Limb (tissue), 2 donors: ENCODE data around the gene SND1.
"Not testable (repeated sequence)": the region's sequence is repeated elsewhere in the genome, so short reads cannot be mapped to it uniquely, and the experiment has no call there.

Source experiments
- DNase-seq, 2 donors: peaks; one replicate each; pipeline ENCODE4 v3.0.0-alpha.2; 2016; ENCODE audit errors: extremely low spot score in 2 of 2

SND1 gene

DNA sequence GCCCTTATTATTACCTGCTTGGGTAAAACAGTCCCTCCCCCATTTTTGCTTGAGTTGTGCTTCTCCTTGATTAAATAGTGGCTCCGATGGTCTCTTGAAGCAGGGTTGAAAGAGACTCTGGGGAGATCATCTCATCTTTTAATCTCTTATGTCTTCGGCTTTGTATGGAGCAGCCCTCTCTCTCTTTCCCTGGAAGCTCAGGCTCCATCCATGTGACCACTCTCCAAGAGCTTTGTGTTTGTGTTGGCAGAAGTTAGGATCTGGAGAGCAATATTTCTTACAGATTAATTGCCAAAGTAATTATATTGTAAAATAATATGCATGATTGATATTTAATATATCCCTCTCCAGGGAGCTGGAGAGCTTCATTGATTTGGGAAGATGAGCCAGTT lies 302.4 kb downstream of the SND1 start:
- DNase-seq, result no peak

DNA sequence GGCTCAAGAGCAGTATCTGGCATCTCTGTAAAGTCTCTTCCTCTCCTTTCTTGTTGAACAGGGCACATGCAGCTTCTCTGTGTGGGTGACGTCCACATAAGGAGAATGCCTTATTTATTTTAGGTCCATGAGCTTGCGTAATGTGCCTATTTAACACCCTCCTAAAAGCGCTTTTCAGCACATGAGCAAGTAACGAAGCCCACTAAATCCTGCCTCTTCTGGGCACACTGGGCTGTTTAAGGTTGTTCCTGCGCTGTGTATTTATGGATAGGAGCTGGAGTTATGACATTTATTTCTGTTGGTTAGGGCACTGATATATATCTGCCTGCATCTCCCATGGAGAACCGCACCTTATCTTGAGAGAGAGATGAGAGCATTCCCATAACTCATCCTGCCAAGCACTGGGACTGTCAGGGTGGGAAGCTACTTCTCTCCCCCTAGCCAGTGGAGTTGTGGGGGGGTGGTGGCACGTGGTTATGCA lies 303.1 kb downstream of the SND1 start:
- no peak for DNase-seq

DNA sequence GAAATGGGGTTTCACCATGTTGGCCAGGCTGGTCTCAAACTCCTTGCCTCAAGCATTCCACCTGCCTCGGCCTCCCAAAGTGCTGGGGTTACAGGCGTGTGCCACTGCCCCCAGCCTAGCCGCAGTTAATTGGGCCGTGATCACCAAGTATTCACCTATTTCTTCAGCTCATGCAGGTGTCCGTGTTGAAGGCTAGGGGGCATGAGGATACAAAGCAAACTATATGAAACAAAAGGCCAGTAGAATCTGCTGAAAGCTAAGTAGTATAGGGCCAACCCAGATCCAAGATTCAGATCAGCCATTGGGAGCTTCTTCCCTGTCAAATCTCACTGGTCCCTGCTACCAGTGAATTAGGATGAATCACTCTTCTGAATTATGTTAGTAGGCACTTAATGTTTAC lies 305.9 kb downstream of the SND1 start:
- no peak for DNase-seq

- DNase-seq, result no peak
These were observed 307.8 kb downstream of the SND1 start for GRCh38 chr7:127959770-127960169.

- no peak for DNase-seq
These were observed 309.9 kb downstream of the SND1 start for GRCh38 chr7:127961786-127962453.

- no peak for DNase-seq
These were observed 310.8 kb downstream of the SND1 start for GRCh38 chr7:127962589-127963361.

- DNase-seq, result not testable (repeated sequence)
These were observed 311.9 kb downstream of the SND1 start for GRCh38 chr7:127963850-127964249.

- DNase-seq, result no peak
These were observed 315.3 kb downstream of the SND1 start for GRCh38 chr7:127967281-127967680.

- DNase-seq, result no peak
These were observed 316.6 kb downstream of the SND1 start for GRCh38 chr7:127968547-127968946.

DNA sequence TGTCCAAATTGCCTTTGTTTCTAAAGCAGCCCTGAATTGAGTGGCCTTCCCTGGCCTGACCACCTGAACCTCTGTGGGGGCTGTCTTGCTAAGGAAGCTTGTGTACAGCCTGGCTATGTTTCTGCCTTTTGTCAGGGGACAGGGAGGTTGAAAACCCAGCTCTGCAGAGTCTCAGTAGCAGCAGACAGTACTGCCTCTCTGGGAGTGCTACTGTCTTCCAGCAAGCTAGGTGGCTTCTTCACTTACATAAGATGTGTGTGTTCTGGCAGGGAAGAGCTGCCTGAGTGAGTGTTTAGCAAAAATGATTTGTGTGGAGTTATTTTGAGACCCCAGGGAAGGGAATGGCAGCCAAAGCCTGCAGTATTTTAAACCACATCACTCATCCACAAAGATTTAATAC lies 321.8 kb downstream of the SND1 start:
- no peak for DNase-seq

- DNase-seq, result no peak
These were observed 322.5 kb downstream of the SND1 start for GRCh38 chr7:127974446-127975035.

- DNase-seq, result no peak
These were observed 324.2 kb downstream of the SND1 start for GRCh38 chr7:127976056-127976737.

DNA sequence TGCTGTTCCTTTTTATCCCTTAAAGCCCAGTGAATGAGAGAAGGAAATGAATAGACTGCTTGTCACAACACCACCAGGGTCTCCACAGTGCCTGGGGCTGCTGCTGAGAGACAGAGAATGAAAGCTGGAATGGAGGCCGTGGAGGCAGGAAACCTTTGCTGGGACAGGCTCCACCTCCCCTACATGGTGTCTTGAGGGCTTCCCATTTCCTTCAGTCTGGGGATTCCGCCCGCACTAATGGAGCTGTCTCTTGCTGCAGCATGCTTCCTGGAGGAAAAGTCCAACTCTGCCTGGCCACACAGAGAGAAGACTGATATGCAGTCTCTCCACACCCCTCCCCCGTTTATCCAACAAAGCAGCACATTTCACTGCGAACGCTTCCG lies 324.7 kb downstream of the SND1 start:
- no peak for DNase-seq

DNA sequence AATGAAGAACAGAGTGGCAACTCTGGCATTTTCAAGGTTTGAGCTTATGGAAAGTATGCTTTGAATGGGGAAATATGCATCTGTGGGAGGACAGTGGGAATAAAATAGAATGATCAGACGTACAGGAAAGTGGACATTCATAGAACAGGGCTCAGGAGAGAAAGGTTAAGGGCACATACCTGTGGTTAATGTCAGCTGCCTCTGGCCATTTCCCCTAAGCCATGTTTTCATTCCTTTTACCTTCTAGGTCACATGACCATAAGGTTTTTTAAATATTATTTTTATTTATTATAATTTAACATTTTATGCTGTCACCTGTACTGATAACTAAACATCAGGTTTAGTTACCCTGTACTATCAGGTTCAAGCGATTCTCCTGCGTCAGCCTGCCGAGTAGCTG lies 326.4 kb downstream of the SND1 start:
- no peak for DNase-seq

DNA sequence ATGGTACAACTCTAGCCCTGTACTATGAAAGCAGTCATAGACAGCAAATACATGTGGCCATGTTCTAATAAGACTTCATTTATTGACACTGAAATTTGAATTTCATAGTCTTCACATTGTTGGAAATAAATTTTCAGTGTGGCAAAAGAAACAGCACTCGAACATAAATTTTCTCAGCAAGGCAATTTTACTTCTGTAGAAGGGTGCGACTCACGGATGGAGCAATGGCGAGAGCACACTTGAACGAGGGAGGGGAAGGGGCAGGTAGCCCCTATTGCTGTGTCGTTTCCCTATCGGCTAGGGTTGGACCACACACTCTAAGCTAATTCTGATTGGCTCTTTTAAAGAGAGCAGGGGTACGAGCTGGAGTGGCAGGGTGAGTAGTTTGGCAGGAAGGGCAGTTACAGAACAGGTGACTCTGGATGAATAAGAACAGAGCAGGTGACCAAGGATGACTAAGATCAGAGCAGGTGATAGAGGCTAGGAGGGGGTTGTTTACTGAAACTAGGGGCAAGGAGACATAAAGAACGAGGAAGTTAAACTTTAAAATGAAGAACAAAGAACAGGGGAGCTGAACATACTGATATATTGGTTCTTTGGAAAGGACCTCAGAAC lies 327.2 kb downstream of the SND1 start:
- DNase-seq, result no peak

- no peak for DNase-seq
These were observed 327.7 kb downstream of the SND1 start for GRCh38 chr7:127979728-127980126.

- no peak for DNase-seq
These were observed 328.9 kb downstream of the SND1 start for GRCh38 chr7:127980901-127981300.

GRCh38 chr7:127981965-127982364 lies 330.0 kb downstream of the SND1 start:
- no peak for DNase-seq

- DNase-seq, result no peak
These were observed 331.9 kb downstream of the SND1 start for GRCh38 chr7:127983804-127984332.

- no peak for DNase-seq
These were observed 334.9 kb downstream of the SND1 start for GRCh38 chr7:127986581-127987521.
